Hepatocyte (in vitro differentiated cells): ENCODE data around the gene SVIL. TPM values are rescaled to one million over a fixed set of nuclear protein-coding genes. Genes with fewer than 3 reads are reported as not detected.

Experiments used
- DNase-seq: peaks from one replicate; pipeline ENCODE4 v3.0.0-alpha.2; 2016; ENCODE audit warnings: low spot score
- H2AFZ ChIP-seq: fragments of 200-600 bp; sonication (generic); 2 replicates; pipeline ENCODE4 v1.6.0; 2016; ENCODE audit warnings: antibody characterized with exemption, mild to moderate bottlenecking
- H3K27ac ChIP-seq: fragments of 200-600 bp; sonication (generic); 2 replicates; pipeline ENCODE4 v1.5.1; 2016; ENCODE audit warnings: mild to moderate bottlenecking
- H3K27me3 ChIP-seq: fragments of 200-600 bp; sonication (generic); 2 replicates; pipeline ENCODE4 v1.6.1; 2016
- H3K36me3 ChIP-seq: fragments of 200-600 bp; sonication (generic); replicated peaks from 2 replicates; pipeline ENCODE4 v1.5.1; 2016; ENCODE audit warnings: low read depth; ENCODE audit not compliant: insufficient read depth
- H3K4me1 ChIP-seq: fragments of 200-600 bp; sonication (generic); 2 replicates; pipeline ENCODE4 v1.5.1; 2016; ENCODE audit warnings: mild to moderate bottlenecking, moderate library complexity; ENCODE audit not compliant: insufficient read depth
- H3K4me2 ChIP-seq: fragments of 200-600 bp; sonication (generic); 2 replicates; pipeline ENCODE4 v1.6.0; 2016
- H3K4me3 ChIP-seq: fragments of 200-600 bp; sonication (generic); 2 replicates; pipeline ENCODE4 v1.5.1; 2016; ENCODE audit warnings: mild to moderate bottlenecking
- H3K79me2 ChIP-seq: fragments of 200-600 bp; sonication (generic); 2 replicates; pipeline ENCODE4 v1.6.0; 2017; ENCODE audit warnings: mild to moderate bottlenecking
- H3K9me2 ChIP-seq: fragments of 200-600 bp; sonication (generic); replicated peaks from 2 replicates; pipeline ENCODE4 v1.6.0; 2017; ENCODE audit warnings: mild to moderate bottlenecking; ENCODE audit not compliant: insufficient read depth
- H3K9me3 ChIP-seq: fragments of 200-600 bp; sonication (generic); 2 replicates; pipeline ENCODE4 v1.5.1; 2016; ENCODE audit warnings: low read depth, mild to moderate bottlenecking
- H4K20me1 ChIP-seq: fragments of 200-600 bp; sonication (generic); 2 replicates; pipeline ENCODE4 v1.6.0; 2016; ENCODE audit warnings: mild to moderate bottlenecking; ENCODE audit not compliant: insufficient read depth, poor library complexity, severe bottlenecking
- EZH2 ChIP-seq: fragments of 200-600 bp; sonication (generic); IDR thresholded peaks from 2 replicates; pipeline ENCODE4 v1.6.1; 2016; ENCODE audit warnings: antibody characterized with exemption, mild to moderate bottlenecking, borderline replicate concordance
- EZH2phosphoT487 ChIP-seq: fragments of 200-600 bp; sonication (generic); IDR thresholded peaks from one replicate; pipeline ENCODE4 v1.6.1; 2018; ENCODE audit warnings: antibody characterized with exemption, mild to moderate bottlenecking, low read depth, moderate library complexity; ENCODE audit not compliant: unreplicated experiment, severe bottlenecking
- WGBS: methylation state at CpG from one replicate; pipeline ENCODE4 v1.1.6; 2016; ENCODE audit warnings: low lambda C conversion rate; ENCODE audit errors: missing lambda C conversion rate; 5-methylcytosine and 5-hydroxymethylcytosine counted together
- polyA plus RNA-seq: library from polyadenylated mRNA; unstranded; fragments of >200 nt; fragmentation: Nextera tagmentation; extraction: Ambion mirVana; gene quantifications from 2 replicates; pipeline ENCODE4 v1.2.1, GENCODE V29; 2016
- total RNA-seq: library from RNA; depleted of rRNA; stranded (reverse); fragments of >200 nt; gene quantifications from 2 replicates; pipeline ENCODE4 v1.2.3, GENCODE V29; 2014
- TF ChIP-seq, protein P1 (sequence below): fragments of 200-600 bp; sonication (generic); IDR thresholded peaks from 2 replicates; pipeline ENCODE4 v1.5.1; 2016; ENCODE audit warnings: antibody characterized with exemption, mild to moderate bottlenecking; ENCODE audit not compliant: poor library complexity

SVIL gene
- total and polyA plus RNA-seq, 2 experiments from 2014 or later = 24.3 to 36.5 TPM

- H3K4me2 ChIP-seq = no peak overlapping the region
- H3K4me3 ChIP-seq = no peak overlapping the region
- no peaks in the 10 kb centered on the region for H3K27me3 ChIP-seq
- H3K4me1 ChIP-seq = peaks cover 36% of the 10 kb centered on the region
- no peak overlapping the region for H3K27ac ChIP-seq
- no peak for DNase-seq
- TF ChIP-seq EZH2phosphoT487 = no peak
- TF ChIP-seq, protein P1, sequence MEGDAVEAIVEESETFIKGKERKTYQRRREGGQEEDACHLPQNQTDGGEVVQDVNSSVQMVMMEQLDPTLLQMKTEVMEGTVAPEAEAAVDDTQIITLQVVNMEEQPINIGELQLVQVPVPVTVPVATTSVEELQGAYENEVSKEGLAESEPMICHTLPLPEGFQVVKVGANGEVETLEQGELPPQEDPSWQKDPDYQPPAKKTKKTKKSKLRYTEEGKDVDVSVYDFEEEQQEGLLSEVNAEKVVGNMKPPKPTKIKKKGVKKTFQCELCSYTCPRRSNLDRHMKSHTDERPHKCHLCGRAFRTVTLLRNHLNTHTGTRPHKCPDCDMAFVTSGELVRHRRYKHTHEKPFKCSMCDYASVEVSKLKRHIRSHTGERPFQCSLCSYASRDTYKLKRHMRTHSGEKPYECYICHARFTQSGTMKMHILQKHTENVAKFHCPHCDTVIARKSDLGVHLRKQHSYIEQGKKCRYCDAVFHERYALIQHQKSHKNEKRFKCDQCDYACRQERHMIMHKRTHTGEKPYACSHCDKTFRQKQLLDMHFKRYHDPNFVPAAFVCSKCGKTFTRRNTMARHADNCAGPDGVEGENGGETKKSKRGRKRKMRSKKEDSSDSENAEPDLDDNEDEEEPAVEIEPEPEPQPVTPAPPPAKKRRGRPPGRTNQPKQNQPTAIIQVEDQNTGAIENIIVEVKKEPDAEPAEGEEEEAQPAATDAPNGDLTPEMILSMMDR = no peak
- no peak for TF ChIP-seq EZH2
- no peaks in the 10 kb centered on the region for H3K9me2 ChIP-seq
- no peak overlapping the region for H2AFZ ChIP-seq
- H3K36me3 ChIP-seq = no peaks in the 10 kb centered on the region
- no peaks in the 10 kb centered on the region for H4K20me1 ChIP-seq
- 95% methylated on average over 12 of the region's 12 CpGs for WGBS
- peaks cover 52% of the 10 kb centered on the region for H3K79me2 ChIP-seq
- H3K9me3 ChIP-seq = no peaks in the 10 kb centered on the region
Observed at GRCh38 chr10:29643771-29644501, 9.2 kb upstream of the SVIL start.

DNA sequence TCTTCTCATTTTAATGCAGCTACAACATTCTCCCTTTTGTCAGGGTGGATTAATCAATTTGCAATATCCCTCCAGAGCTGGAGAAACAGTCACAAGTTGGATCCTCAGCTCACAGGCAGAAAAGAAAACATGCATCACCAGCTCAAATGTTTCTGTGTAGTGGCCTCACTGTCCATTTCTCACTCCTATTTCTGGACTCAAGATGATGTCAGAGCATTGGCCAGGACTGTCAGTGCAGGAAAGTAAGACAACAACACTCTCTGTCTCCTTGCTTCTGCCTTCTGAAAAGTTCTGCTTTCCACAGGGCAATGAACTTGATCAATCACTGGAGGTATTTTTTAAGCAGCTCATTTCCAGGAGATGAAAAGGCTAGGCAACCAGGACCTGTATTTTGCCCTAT, 8.2 kb upstream of the SVIL start:
- no peak for DNase-seq
- H3K9me3 ChIP-seq = no peaks in the 10 kb centered on the region
- TF ChIP-seq, protein P1 = no peak
- TF ChIP-seq EZH2 (no peak), EZH2phosphoT487 (no peak)
- no peaks in the 10 kb centered on the region for H3K9me2 ChIP-seq
- H3K27me3 ChIP-seq = no peaks in the 10 kb centered on the region
- peaks cover 26% of the 10 kb centered on the region for H3K4me1 ChIP-seq
- H3K4me3 ChIP-seq = no peak overlapping the region
- no peaks in the 10 kb centered on the region for H4K20me1 ChIP-seq
- no peak overlapping the region for H2AFZ ChIP-seq
- H3K4me2 ChIP-seq = no peak overlapping the region
- no peak overlapping the region for H3K27ac ChIP-seq
- H3K36me3 ChIP-seq = no peaks in the 10 kb centered on the region
- H3K79me2 ChIP-seq = peaks cover 57% of the 10 kb centered on the region

DNA sequence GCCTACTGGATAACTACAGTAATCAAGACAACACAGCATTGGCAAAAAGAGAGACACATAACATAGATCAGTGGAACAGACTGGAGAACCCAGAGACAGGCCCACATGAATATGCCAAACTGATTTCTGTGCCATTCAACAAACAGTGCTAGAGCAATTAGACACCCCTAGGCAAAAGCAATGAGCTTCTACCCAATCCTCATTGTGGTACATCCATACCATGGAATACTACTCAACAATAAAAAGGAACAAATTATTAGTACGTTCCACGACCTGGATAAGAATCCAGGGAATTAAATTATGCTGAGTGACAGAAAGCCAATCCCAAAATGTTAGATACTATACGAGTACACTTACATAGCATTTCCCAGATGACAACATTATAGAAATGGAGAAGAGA, 2.8 kb upstream of the SVIL start:
- Histone ChIP-seq H3K27ac (no peak overlapping the region), H2AFZ (no peak overlapping the region), H3K9me2 (no peaks in the 10 kb centered on the region), H3K4me3 (no peak overlapping the region), H3K36me3 (no peaks in the 10 kb centered on the region), H3K4me2 (no peak overlapping the region), H4K20me1 (no peaks in the 10 kb centered on the region), H3K27me3 (no peaks in the 10 kb centered on the region), H3K4me1 (peaks cover 32% of the 10 kb centered on the region), H3K79me2 (peaks cover 60% of the 10 kb centered on the region), H3K9me3 (no peaks in the 10 kb centered on the region)
- TF ChIP-seq EZH2 (no peak), EZH2phosphoT487 (no peak)
- TF ChIP-seq, protein P1 = no peak
- DNase-seq = no peak
- 96% methylated on average over 3 of the region's 3 CpGs for WGBS
